GOT3 (cell line): Measurements from ENCODE around the gene CASQ1.

Experiments used
- DNase-seq: peaks from one replicate; lab custom pipeline; 2025; ENCODE audit warnings: mixed read lengths; lab: John Stamatoyannopoulos, UW

CASQ1 gene

GRCh38 chr1:160189649-160190625 lies at the start of gene CASQ1:
Gene CASQ1, plus strand, starts transcription at chr1:160190575. Its CDS starts 177 bp downstream, at chr1:160190752.
- DNase-seq = no peak

GRCh38 chr1:160143695-160144094 lies 46.7 kb upstream of the CASQ1 start:
- no peak for DNase-seq

GRCh38 chr1:160144921-160145320 lies 45.5 kb upstream of the CASQ1 start:
- no peak for DNase-seq

GRCh38 chr1:160146107-160146506 lies 44.3 kb upstream of the CASQ1 start:
- DNase-seq = no peak

- DNase-seq = no peak
Observed at GRCh38 chr1:160148121-160148520, 42.3 kb upstream of the CASQ1 start.

GRCh38 chr1:160149233-160149632 lies 41.1 kb upstream of the CASQ1 start:
- DNase-seq = no peak

GRCh38 chr1:160149716-160150115 lies 40.7 kb upstream of the CASQ1 start:
- no peak for DNase-seq

- DNase-seq = no peak
Observed at GRCh38 chr1:160151303-160151702, 39.1 kb upstream of the CASQ1 start, which contains the start of gene ATP1A4. Gene ATP1A4, plus strand, starts transcription at chr1:160151603. Its CDS starts 438 bp downstream, at chr1:160152041.

- DNase-seq = no peak
Observed at GRCh38 chr1:160154790-160155189, 35.6 kb upstream of the CASQ1 start.

GRCh38 chr1:160156361-160156760 lies 34.0 kb upstream of the CASQ1 start:
- no peak for DNase-seq

- no peak for DNase-seq
Observed at GRCh38 chr1:160157174-160157573, 33.2 kb upstream of the CASQ1 start.

GRCh38 chr1:160158031-160158430 lies 32.3 kb upstream of the CASQ1 start:
- no peak for DNase-seq

- no peak for DNase-seq
Observed at GRCh38 chr1:160158534-160158933, 31.8 kb upstream of the CASQ1 start.

GRCh38 chr1:160159846-160160245 lies 30.5 kb upstream of the CASQ1 start:
- DNase-seq = no peak

- no peak for DNase-seq
Observed at GRCh38 chr1:160161965-160162705, 28.2 kb upstream of the CASQ1 start.

GRCh38 chr1:160162931-160163330 lies 27.4 kb upstream of the CASQ1 start:
- DNase-seq = no peak

- no peak for DNase-seq
Observed at GRCh38 chr1:160163615-160164014, 26.8 kb upstream of the CASQ1 start.

GRCh38 chr1:160164121-160164520 lies 26.3 kb upstream of the CASQ1 start:
- DNase-seq = no peak

- no peak for DNase-seq
Observed at GRCh38 chr1:160166166-160166868, 24.1 kb upstream of the CASQ1 start.

- no peak for DNase-seq
Observed at GRCh38 chr1:160167056-160167455, 23.3 kb upstream of the CASQ1 start.

- no peak for DNase-seq
Observed at GRCh38 chr1:160167580-160167979, 22.8 kb upstream of the CASQ1 start.

- no peak for DNase-seq
Observed at GRCh38 chr1:160168016-160168415, 22.4 kb upstream of the CASQ1 start.
